ENCODE data around the gene GZF1. TPM values are rescaled to one million over a fixed set of nuclear protein-coding genes. Genes with fewer than 3 reads are reported as not detected.
A peak's percentile ranks its signal among the peaks of the same experiment; 100 is the strongest.

GZF1 gene
- total and polyA plus RNA-seq, 4 donors, result 1.6 to 11.0 (median 5.1) TPM

DNA sequence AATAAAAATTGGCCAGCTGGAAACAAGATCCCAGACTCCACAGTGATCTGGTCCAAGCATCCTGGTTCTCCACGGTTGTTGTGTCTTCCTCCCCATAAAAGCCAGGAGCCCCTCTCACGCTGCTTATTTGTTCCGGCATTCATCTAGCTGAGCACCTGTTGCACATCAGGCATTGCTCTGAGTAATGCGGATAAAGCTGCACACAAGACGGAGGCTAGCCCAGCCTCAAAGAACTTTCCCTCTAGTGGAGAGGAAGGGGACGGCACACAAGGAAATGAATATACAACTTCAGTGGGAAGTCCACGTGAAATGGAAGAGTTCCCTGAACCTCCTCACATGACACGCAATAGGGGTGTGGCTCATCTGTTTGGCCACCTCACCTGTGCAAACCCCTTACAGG is 41.7 kb upstream of the GZF1 start:
- peak; percentile 7 for TF ChIP-seq CTCF (IDR thresholded peaks at IDR 0.05; ENCODE audit: low read depth, low read length, missing input control)
- TF ChIP-seq, protein P1, sequence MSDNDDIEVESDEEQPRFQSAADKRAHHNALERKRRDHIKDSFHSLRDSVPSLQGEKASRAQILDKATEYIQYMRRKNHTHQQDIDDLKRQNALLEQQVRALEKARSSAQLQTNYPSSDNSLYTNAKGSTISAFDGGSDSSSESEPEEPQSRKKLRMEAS (IDR thresholded peaks at IDR 0.05), result no peak
- TF ChIP-seq, protein P2, sequence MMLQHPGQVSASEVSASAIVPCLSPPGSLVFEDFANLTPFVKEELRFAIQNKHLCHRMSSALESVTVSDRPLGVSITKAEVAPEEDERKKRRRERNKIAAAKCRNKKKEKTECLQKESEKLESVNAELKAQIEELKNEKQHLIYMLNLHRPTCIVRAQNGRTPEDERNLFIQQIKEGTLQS (IDR thresholded peaks at IDR 0.05), result no peak
- TF ChIP-seq, protein P3, sequence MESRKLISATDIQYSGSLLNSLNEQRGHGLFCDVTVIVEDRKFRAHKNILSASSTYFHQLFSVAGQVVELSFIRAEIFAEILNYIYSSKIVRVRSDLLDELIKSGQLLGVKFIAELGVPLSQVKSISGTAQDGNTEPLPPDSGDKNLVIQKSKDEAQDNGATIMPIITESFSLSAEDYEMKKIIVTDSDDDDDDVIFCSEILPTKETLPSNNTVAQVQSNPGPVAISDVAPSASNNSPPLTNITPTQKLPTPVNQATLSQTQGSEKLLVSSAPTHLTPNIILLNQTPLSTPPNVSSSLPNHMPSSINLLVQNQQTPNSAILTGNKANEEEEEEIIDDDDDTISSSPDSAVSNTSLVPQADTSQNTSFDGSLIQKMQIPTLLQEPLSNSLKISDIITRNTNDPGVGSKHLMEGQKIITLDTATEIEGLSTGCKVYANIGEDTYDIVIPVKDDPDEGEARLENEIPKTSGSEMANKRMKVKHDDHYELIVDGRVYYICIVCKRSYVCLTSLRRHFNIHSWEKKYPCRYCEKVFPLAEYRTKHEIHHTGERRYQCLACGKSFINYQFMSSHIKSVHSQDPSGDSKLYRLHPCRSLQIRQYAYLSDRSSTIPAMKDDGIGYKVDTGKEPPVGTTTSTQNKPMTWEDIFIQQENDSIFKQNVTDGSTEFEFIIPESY (IDR thresholded peaks at IDR 0.05), result no peak
- TF ChIP-seq HNF4A (conservative IDR thresholded peaks at IDR 0.05), result no peak
- TF ChIP-seq RAD21 (IDR thresholded peaks at IDR 0.05), result peak in 1 of 2 donors; percentile 37
- Histone ChIP-seq H3K9ac (ENCODE audit: low read depth in 1 of 2, low read length in 2 of 2) (no peak overlapping the region), H3K36me3 (ENCODE audit: control insufficient read depth in 4 of 4, insufficient read depth in 3 of 4, low read depth in 1 of 4, low read length in 3 of 4) (no peaks in the 10 kb centered on the region), H3K27ac (ENCODE audit: low read depth in 1 of 2, low read length in 2 of 2) (no peak overlapping the region), H3K4me3 (ENCODE audit: low read depth in 1 of 3, low read length in 3 of 3) (no peak overlapping the region), H3K27me3 (ENCODE audit: control insufficient read depth in 4 of 4, insufficient read depth in 4 of 4, low read length in 3 of 4) (peaks cover 0 to 3% (median 0%) of the 10 kb centered on the region in 4 donors), H3K9me3 (ENCODE audit: control insufficient read depth in 4 of 4, low read length in 3 of 4) (no peaks in the 10 kb centered on the region), H3K4me1 (ENCODE audit: control insufficient read depth in 4 of 4, insufficient read depth in 4 of 4, low read length in 3 of 4) (no peaks in the 10 kb centered on the region)
- 80% methylated on average over 8 of the region's 8 CpGs for WGBS
- DNase-seq (ENCODE audit: low spot score), result no peak

GRCh38 chr20:23325107-23325506 is 36.9 kb upstream of the GZF1 start:
- no peak overlapping the region for H3K4me3 ChIP-seq (ENCODE audit: low read depth in 1 of 3, low read length in 3 of 3)
- WGBS, result 69% methylated on average over 3 of the region's 3 CpGs
- no peak overlapping the region for H3K9ac ChIP-seq (ENCODE audit: low read depth in 1 of 2, low read length in 2 of 2)

GRCh38 chr20:23326774-23327173 is 35.2 kb upstream of the GZF1 start:
- Histone ChIP-seq H3K4me1 (ENCODE audit: control insufficient read depth in 4 of 4, insufficient read depth in 4 of 4, low read length in 3 of 4) (no peaks in the 10 kb centered on the region), H3K36me3 (ENCODE audit: control insufficient read depth in 4 of 4, insufficient read depth in 3 of 4, low read depth in 1 of 4, low read length in 3 of 4) (no peaks in the 10 kb centered on the region), H3K27me3 (ENCODE audit: control insufficient read depth in 4 of 4, insufficient read depth in 4 of 4, low read length in 3 of 4) (no peaks in the 10 kb centered on the region), H3K9ac (ENCODE audit: low read depth in 1 of 2, low read length in 2 of 2) (no peak overlapping the region), H3K4me3 (ENCODE audit: low read depth in 1 of 3, low read length in 3 of 3) (no peak overlapping the region), H3K27ac (ENCODE audit: low read depth in 1 of 2, low read length in 2 of 2) (no peak overlapping the region), H3K9me3 (ENCODE audit: control insufficient read depth in 4 of 4, low read length in 3 of 4) (no peaks in the 10 kb centered on the region)
- 86% methylated on average over 8 of the region's 8 CpGs for WGBS
- no peak for DNase-seq (ENCODE audit: low spot score)
- TF ChIP-seq, protein P3 (IDR thresholded peaks at IDR 0.05), result no peak
- TF ChIP-seq GABPA (IDR thresholded peaks at IDR 0.05 in 1 of 2, conservative IDR thresholded peaks at IDR 0.05 in 1 of 2) (no peak), RXRA (IDR thresholded peaks at IDR 0.05) (no peak), CTCF (IDR thresholded peaks at IDR 0.05; ENCODE audit: low read depth, low read length, missing input control) (no peak), FOXA1 (IDR thresholded peaks at IDR 0.05) (no peak), EGR1 (IDR thresholded peaks at IDR 0.05; ENCODE audit: low read depth in 2 of 2) (no peak), NR2F2 (IDR thresholded peaks at IDR 0.05) (no peak), SP1 (IDR thresholded peaks at IDR 0.05) (no peak), JUND (IDR thresholded peaks at IDR 0.05) (no peak), TAF1 (conservative IDR thresholded peaks at IDR 0.05) (no peak), RAD21 (IDR thresholded peaks at IDR 0.05) (no peak)

More at GRCh38 chr20:23325107-23325506, 36.9 kb upstream of the GZF1 start:
- no peaks in the 10 kb centered on the region for H3K9me3 ChIP-seq (ENCODE audit: control insufficient read depth in 4 of 4, low read length in 3 of 4)
- peaks cover 0 to 3% (median 0%) of the 10 kb centered on the region in 4 donors for H3K27me3 ChIP-seq (ENCODE audit: control insufficient read depth in 4 of 4, insufficient read depth in 4 of 4, low read length in 3 of 4)
- H3K4me1 ChIP-seq (ENCODE audit: control insufficient read depth in 4 of 4, insufficient read depth in 4 of 4, low read length in 3 of 4), result no peaks in the 10 kb centered on the region
- H3K27ac ChIP-seq (ENCODE audit: low read depth in 1 of 2, low read length in 2 of 2), result no peak overlapping the region
- no peak for DNase-seq (ENCODE audit: low spot score)
- no peaks in the 10 kb centered on the region for H3K36me3 ChIP-seq (ENCODE audit: control insufficient read depth in 4 of 4, insufficient read depth in 3 of 4, low read depth in 1 of 4, low read length in 3 of 4)
- TF ChIP-seq FOXA1 (IDR thresholded peaks at IDR 0.05), result no peak
- no peak for TF ChIP-seq HNF4A (conservative IDR thresholded peaks at IDR 0.05)
- no peak for TF ChIP-seq HNF4G (IDR thresholded peaks at IDR 0.05)
- TF ChIP-seq GABPA (IDR thresholded peaks at IDR 0.05 in 1 of 2, conservative IDR thresholded peaks at IDR 0.05 in 1 of 2), result no peak
- no peak for TF ChIP-seq FOXA2 (IDR thresholded peaks at IDR 0.05)
- TF ChIP-seq, protein P1 (IDR thresholded peaks at IDR 0.05), result no peak

Measured in liver (tissue), 9 donors.